Caco-2 (cell line): ENCODE measurements around the gene TMEM201. TPM values are rescaled to one million over a fixed set of nuclear protein-coding genes. Genes with fewer than 3 reads are reported as not detected.

Source experiments
- BruUV-seq: library from RNA; stranded (reverse); fragments of 400-500 nt; replicated peaks from 2 replicates; lab custom pipeline; 2021; lab: Mats Ljungman, UMichigan
- CTCF ChIA-PET: fragments of 300-600 bp; sonication (Branson Sonifier 250); formaldehyde crosslinking; loops from one replicate; lab custom pipeline; 2022; ENCODE audit warnings: antibody characterized with exemption; lab: Charles Lee
- POLR2A ChIA-PET: fragments of 300-600 bp; sonication (Branson Sonifier 250); formaldehyde crosslinking; loops from one replicate; lab custom pipeline; 2022; ENCODE audit warnings: antibody characterized with exemption; lab: Charles Lee
- DNase-seq, 2 experiments: peaks; one replicate each; pipeline versions ENCODE4 v3.0.0 to v3.0.0-alpha.2; 2020 to 2022
- H3K27me3 ChIP-seq: replicated peaks from 2 replicates; pipeline ENCODE4 v1.6.0; 2011; ENCODE audit warnings: low read length; ENCODE audit not compliant: control insufficient read depth, insufficient read depth
- H3K36me3 ChIP-seq: 2 replicates; pipeline ENCODE4 v1.5.1; 2011; ENCODE audit warnings: low read length; ENCODE audit not compliant: control insufficient read depth, insufficient read depth
- H3K4me1 ChIP-seq: fragments of 250-450 bp; sonication (Bioruptor Pico); 2 replicates; pipeline ENCODE4 v1.5.1; 2020; ENCODE audit warnings: mild to moderate bottlenecking
- H3K4me3 ChIP-seq: 2 replicates; pipeline ENCODE4 v1.5.1; 2011; ENCODE audit warnings: low read depth, mild to moderate bottlenecking, control low read depth, low read length
- H3K9me3 ChIP-seq: fragments of 250-450 bp; sonication (Bioruptor Pico); 2 replicates; pipeline ENCODE4 v1.5.1; 2020; ENCODE audit warnings: mild to moderate bottlenecking, moderate library complexity
- H3K27ac Mint-ChIP-seq: one replicate; pipeline ENCODE4 v1.8.0; 2022; ENCODE audit warnings: mixed read lengths; ENCODE audit not compliant: unreplicated experiment
- H3K27me3 Mint-ChIP-seq: one replicate; pipeline ENCODE4 v1.8.0; 2022; ENCODE audit warnings: mixed read lengths; ENCODE audit not compliant: insufficient read depth, unreplicated experiment
- H3K36me3 Mint-ChIP-seq: one replicate; pipeline ENCODE4 v1.8.0; 2022; ENCODE audit warnings: mild to moderate bottlenecking, mixed read lengths; ENCODE audit not compliant: insufficient read depth, unreplicated experiment
- H3K4me1 Mint-ChIP-seq: one replicate; pipeline ENCODE4 v1.8.0; 2022; ENCODE audit warnings: low read depth, mixed read lengths; ENCODE audit not compliant: unreplicated experiment
- H3K4me3 Mint-ChIP-seq: one replicate; pipeline ENCODE4 v1.8.0; 2022; ENCODE audit warnings: mild to moderate bottlenecking, moderate library complexity, mixed read lengths; ENCODE audit not compliant: unreplicated experiment
- H3K9me3 Mint-ChIP-seq: one replicate; pipeline ENCODE4 v1.8.0; 2022; ENCODE audit warnings: mixed read lengths; ENCODE audit not compliant: unreplicated experiment
- CTCF ChIP-seq, 2 experiments: fragments of 200-600 bp in 1 of 2; IDR thresholded peaks; 1 replicate in 1 of 2; 2 replicates in 1 of 2; pipeline versions ENCODE4 v1.5.1 to v1.8.0; 2011 to 2022; ENCODE audit warnings: antibody characterized with exemption in 1 of 2, control low read depth in 1 of 2, inconsistent platforms in 1 of 2, low read depth in 1 of 2, low read length in 1 of 2, mild to moderate bottlenecking in 1 of 2, moderate library complexity in 1 of 2; ENCODE audit not compliant: insufficient read depth in 1 of 2, severe bottlenecking in 1 of 2, unreplicated experiment in 1 of 2
- intact Hi-C: fragments of 100-400 bp; cut with micrococcal nuclease; formaldehyde crosslinking; loops from one replicate; pipeline ENCODE4 v1.10.0; 2022; ENCODE audit not compliant: unreplicated experiment
- total RNA-seq: library from RNA; stranded (reverse); gene quantifications from 2 replicates; pipeline ENCODE4 v1.2.3, GENCODE V29; 2022

Gene TMEM201
- total RNA-seq, 1 experiment from 2014 or later: 27.2 TPM

GRCh38 chr1:9630331-9631111 is 41.8 kb downstream of the TMEM201 start:
- intact Hi-C loops: no loop called here
- no peaks in the 10 kb centered on the region for H3K36me3 Mint-ChIP-seq
- H3K9me3 Mint-ChIP-seq: peaks cover 8% of the 10 kb centered on the region
- TF ChIP-seq CTCF (IDR thresholded peaks at IDR 0.05; ENCODE audit: insufficient read depth in 1 of 2, low read depth in 1 of 2, low read length in 1 of 2, severe bottlenecking in 1 of 2, unreplicated experiment in 1 of 2): no peak
- Histone ChIP-seq H3K27me3 (no peaks in the 10 kb centered on the region; the same call in 1 of the 2 replicates), H3K4me1 (peaks cover 8% of the 10 kb centered on the region; the same call in 1 of the 2 replicates), H3K36me3 (no peaks in the 10 kb centered on the region), H3K4me3 (no peak overlapping the region), H3K9me3 (no peaks in the 10 kb centered on the region)
- BruUV-seq: no TSS peak
- ChIA-PET POLR2A (no interaction called here), CTCF (interaction anchor here (0.6 kb wide), 2 partner anchors 23 to 44 kb away, joined by 3 to 11 read pairs; no protein-coding TSS in a partner anchor)
- H3K4me1 Mint-ChIP-seq: no peaks in the 10 kb centered on the region
- H3K27me3 Mint-ChIP-seq: peaks cover 6% of the 10 kb centered on the region
- DNase-seq: no peak
- no peak overlapping the region for H3K4me3 Mint-ChIP-seq
- no peak overlapping the region for H3K27ac Mint-ChIP-seq

GRCh38 chr1:9631613-9632012 is 42.9 kb downstream of the TMEM201 start:
- Mint-ChIP-seq H3K36me3 (no peaks in the 10 kb centered on the region), H3K9me3 (peaks cover 10% of the 10 kb centered on the region), H3K27ac (no peak overlapping the region), H3K4me3 (no peak overlapping the region), H3K4me1 (no peaks in the 10 kb centered on the region), H3K27me3 (peaks cover 3% of the 10 kb centered on the region)
- Histone ChIP-seq H3K4me3 (no peak overlapping the region), H3K9me3 (no peaks in the 10 kb centered on the region), H3K27me3 (no peaks in the 10 kb centered on the region), H3K36me3 (no peaks in the 10 kb centered on the region), H3K4me1 (peaks cover 4% of the 10 kb centered on the region; the same call in 1 of the 2 replicates)
- no peak for TF ChIP-seq CTCF (IDR thresholded peaks at IDR 0.05; ENCODE audit: insufficient read depth in 1 of 2, low read depth in 1 of 2, low read length in 1 of 2, severe bottlenecking in 1 of 2, unreplicated experiment in 1 of 2)
- DNase-seq: no peak
- ChIA-PET CTCF (interaction anchor here (0.5 kb wide), 1 partner anchor 13 kb away, joined by 3 read pairs; no protein-coding TSS in a partner anchor), POLR2A (no interaction called here)
- BruUV-seq: no TSS peak
- intact Hi-C loops: no loop called here

GRCh38 chr1:9633493-9633892 is 44.8 kb downstream of the TMEM201 start:
- no TSS peak for BruUV-seq
- Mint-ChIP-seq H3K4me3 (no peak overlapping the region), H3K9me3 (peaks cover 10% of the 10 kb centered on the region), H3K27ac (no peak overlapping the region), H3K27me3 (peaks cover 3% of the 10 kb centered on the region), H3K36me3 (no peaks in the 10 kb centered on the region), H3K4me1 (no peaks in the 10 kb centered on the region)
- ChIA-PET POLR2A (no interaction called here), CTCF (no interaction called here)
- Histone ChIP-seq H3K36me3 (no peaks in the 10 kb centered on the region), H3K27me3 (no peaks in the 10 kb centered on the region), H3K4me1 (no peaks in the 10 kb centered on the region), H3K4me3 (no peak overlapping the region), H3K9me3 (no peaks in the 10 kb centered on the region)
- no peak for DNase-seq
- intact Hi-C loops: no loop called here
- no peak for TF ChIP-seq CTCF (IDR thresholded peaks at IDR 0.05; ENCODE audit: insufficient read depth in 1 of 2, low read depth in 1 of 2, low read length in 1 of 2, severe bottlenecking in 1 of 2, unreplicated experiment in 1 of 2)
